Uterus (tissue), 4 donors: Measurements from ENCODE around the gene TFF2. TPM values are rescaled to one million over a fixed set of nuclear protein-coding genes. Genes with fewer than 3 reads are reported as not detected.

Experiments
- DNase-seq, 2 donors: peaks; one replicate each; pipeline ENCODE4 v3.0.0-alpha.2; 2019 to 2020
- H3K27ac ChIP-seq, 2 donors: fragments of 200-600 bp; sonication (generic); 1 replicate in 1 of 2; 2 replicates in 1 of 2; pipeline ENCODE4 v1.5.1; 2016 to 2018
- H3K27me3 ChIP-seq, 2 donors: fragments of 200-600 bp; sonication (generic); one replicate each; pipeline ENCODE4 v1.5.1; 2018 to 2019; ENCODE audit warnings: control low read depth in 1 of 2
- H3K36me3 ChIP-seq, 2 donors: fragments of 200-600 bp; sonication (generic); one replicate each; pipeline ENCODE4 v1.5.1; 2019; ENCODE audit warnings: control low read depth in 1 of 2
- H3K4me1 ChIP-seq, 2 donors: fragments of 200-600 bp; sonication (generic); one replicate each; pipeline ENCODE4 v1.5.1; 2018 to 2019; ENCODE audit warnings: control low read depth in 1 of 2
- H3K4me3 ChIP-seq, 2 donors: fragments of 200-600 bp; sonication (generic); 1 replicate in 1 of 2; 2 replicates in 1 of 2; pipeline ENCODE4 v1.5.1; 2018 to 2019; ENCODE audit warnings: mild to moderate bottlenecking in 1 of 2
- H3K9me3 ChIP-seq, 2 donors: fragments of 200-600 bp; sonication (generic); one replicate each; pipeline ENCODE4 v1.5.1; 2019; ENCODE audit warnings: control low read depth in 1 of 2
- POLR2A ChIP-seq, 2 donors: fragments of 450-650 bp; IDR thresholded peaks; one replicate each; pipeline ENCODE4 v1.6.1; 2016; ENCODE audit warnings: antibody characterized with exemption in 2 of 2, mild to moderate bottlenecking in 1 of 2, moderate library complexity in 1 of 2
- intact Hi-C: fragments of 100-400 bp; cut with DNase I; formaldehyde crosslinking; loops from one replicate; pipeline ENCODE4 v1.15.1; 2023; ENCODE audit warnings: low total_unique reads
- total RNA-seq, 4 donors: library from RNA; depleted of rRNA in 3 of 4; stranded (reverse); fragments of >200 nt in 3 of 4; gene quantifications; one replicate each; pipeline versions ENCODE4 v1.1.0 to v1.2.4, GENCODE V29; 2014 to 2023
- TF ChIP-seq, protein P1 (sequence below), 4 experiments: fragments of 200-600 bp in 2 of 4; fragments of 450-650 bp in 2 of 4; sonication (generic) in 2 of 4; IDR thresholded peaks; one replicate each; pipeline ENCODE4 v1.5.1; 2016 to 2019; ENCODE audit warnings: antibody characterized with exemption in 4 of 4, mild to moderate bottlenecking in 2 of 4, moderate library complexity in 1 of 4
- donor health status: DM: yes; HTN: yes; CAD: no.

TFF2 gene
- total RNA-seq, 4 donors from 2014 or later = not detected

DNA sequence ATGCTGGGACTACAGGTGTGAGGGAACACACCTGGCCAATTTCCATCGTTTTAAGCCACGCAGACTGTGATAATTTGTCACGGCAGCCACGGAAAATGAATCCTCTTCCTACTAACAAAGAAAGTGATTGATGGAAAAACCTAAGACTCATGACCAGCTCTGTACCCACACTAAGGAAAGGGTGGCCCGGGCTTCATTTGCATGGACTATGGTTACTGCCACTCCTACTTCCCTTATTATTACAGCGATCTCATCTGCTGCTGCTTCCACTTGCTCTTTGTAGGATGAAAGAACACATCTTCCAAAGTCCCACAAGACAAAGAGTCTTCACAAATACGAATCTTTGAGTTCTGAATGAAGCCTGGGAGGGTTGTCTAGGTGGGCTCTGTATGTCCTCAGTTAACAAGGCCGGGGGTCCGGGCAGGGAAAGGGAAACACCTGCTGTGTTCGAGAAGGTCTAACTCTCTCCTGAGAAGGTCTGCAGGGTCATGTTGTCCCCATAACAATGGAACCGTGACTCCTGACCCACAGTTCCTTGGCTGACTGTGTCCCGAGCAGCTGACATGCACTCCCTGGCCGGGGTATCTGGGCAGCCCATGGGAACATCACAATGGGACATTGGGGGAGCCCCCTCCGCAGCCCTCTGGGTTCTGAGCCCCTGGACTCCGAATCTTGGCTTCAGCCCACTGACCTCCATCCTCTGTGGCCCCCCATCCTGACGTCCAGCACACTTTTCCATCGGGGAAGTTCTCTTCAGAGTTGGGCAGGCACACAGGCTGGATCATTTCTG is 28.8 kb upstream of the TFF2 start:
- H3K9me3 ChIP-seq = peaks cover 0 to 3% of the 10 kb centered on the region in 2 donors
- H3K27ac ChIP-seq = no peak overlapping the region
- DNase-seq = no peak
- no peaks in the 10 kb centered on the region for H3K4me1 ChIP-seq
- H3K36me3 ChIP-seq = no peaks in the 10 kb centered on the region
- intact Hi-C loops = no loop called here
- TF ChIP-seq, protein P1, sequence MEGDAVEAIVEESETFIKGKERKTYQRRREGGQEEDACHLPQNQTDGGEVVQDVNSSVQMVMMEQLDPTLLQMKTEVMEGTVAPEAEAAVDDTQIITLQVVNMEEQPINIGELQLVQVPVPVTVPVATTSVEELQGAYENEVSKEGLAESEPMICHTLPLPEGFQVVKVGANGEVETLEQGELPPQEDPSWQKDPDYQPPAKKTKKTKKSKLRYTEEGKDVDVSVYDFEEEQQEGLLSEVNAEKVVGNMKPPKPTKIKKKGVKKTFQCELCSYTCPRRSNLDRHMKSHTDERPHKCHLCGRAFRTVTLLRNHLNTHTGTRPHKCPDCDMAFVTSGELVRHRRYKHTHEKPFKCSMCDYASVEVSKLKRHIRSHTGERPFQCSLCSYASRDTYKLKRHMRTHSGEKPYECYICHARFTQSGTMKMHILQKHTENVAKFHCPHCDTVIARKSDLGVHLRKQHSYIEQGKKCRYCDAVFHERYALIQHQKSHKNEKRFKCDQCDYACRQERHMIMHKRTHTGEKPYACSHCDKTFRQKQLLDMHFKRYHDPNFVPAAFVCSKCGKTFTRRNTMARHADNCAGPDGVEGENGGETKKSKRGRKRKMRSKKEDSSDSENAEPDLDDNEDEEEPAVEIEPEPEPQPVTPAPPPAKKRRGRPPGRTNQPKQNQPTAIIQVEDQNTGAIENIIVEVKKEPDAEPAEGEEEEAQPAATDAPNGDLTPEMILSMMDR (IDR thresholded peaks at IDR 0.05) = no peak
- TF ChIP-seq POLR2A (IDR thresholded peaks at IDR 0.05) = no peak
- no peaks in the 10 kb centered on the region for H3K27me3 ChIP-seq
- H3K4me3 ChIP-seq = no peak overlapping the region

DNA sequence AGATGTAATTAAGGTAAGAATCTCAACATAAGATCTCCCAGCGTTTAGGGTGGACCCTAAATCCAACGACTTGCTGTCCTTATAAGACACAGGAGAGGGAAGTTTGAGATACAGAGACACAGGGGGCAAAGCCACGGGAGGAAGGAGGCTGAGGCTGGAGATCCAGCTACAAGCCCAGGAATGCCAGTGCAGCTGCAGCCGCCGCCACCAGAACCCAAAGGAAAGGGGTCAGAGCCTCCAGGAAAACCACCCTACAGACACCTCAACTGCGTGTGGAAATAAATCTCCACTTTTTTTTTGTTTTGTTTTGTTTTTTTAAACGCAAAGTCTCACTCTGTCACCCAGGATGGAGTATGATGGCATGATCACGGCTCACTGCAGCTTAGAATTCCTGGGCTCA is 27.6 kb upstream of the TFF2 start:
- DNase-seq = no peak
- no peaks in the 10 kb centered on the region for H3K4me1 ChIP-seq

DNA sequence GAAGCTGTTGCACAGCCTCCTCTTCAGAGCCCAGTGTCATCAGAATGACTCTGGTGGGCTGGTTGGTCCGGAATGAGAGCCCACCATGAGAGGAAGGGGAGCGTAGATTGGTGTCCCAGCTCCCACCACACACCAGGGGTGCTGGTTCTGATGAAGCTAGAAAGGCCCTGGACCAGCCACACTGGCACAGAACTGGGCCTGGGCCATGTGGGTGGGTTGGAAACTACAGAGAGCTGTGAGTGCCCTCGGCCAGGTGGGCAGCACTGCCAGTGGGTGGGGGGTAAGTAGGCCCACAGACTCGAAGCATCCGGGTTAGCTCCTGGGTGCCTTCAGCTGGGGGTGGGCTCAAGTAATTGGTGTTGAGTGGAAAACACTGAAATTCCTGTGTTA is 27.2 kb upstream of the TFF2 start:
- Histone ChIP-seq H3K4me1 (no peaks in the 10 kb centered on the region), H3K9me3 (peaks cover 0 to 3% of the 10 kb centered on the region in 2 donors), H3K27me3 (no peaks in the 10 kb centered on the region), H3K4me3 (no peak overlapping the region), H3K36me3 (no peaks in the 10 kb centered on the region), H3K27ac (no peak overlapping the region)
- no peak for DNase-seq
- intact Hi-C loops = no loop called here
- TF ChIP-seq, protein P1 (IDR thresholded peaks at IDR 0.05) = no peak
- TF ChIP-seq POLR2A (IDR thresholded peaks at IDR 0.05) = no peak

More for the DNA sequence above, 27.6 kb upstream of the TFF2 start:
- Histone ChIP-seq H3K4me3 (no peak overlapping the region), H3K27ac (no peak overlapping the region), H3K9me3 (peaks cover 0 to 3% of the 10 kb centered on the region in 2 donors), H3K27me3 (no peaks in the 10 kb centered on the region), H3K36me3 (no peaks in the 10 kb centered on the region)
- no peak for TF ChIP-seq POLR2A (IDR thresholded peaks at IDR 0.05)
- TF ChIP-seq, protein P1 (IDR thresholded peaks at IDR 0.05) = no peak
- intact Hi-C loops = no loop called here

DNA sequence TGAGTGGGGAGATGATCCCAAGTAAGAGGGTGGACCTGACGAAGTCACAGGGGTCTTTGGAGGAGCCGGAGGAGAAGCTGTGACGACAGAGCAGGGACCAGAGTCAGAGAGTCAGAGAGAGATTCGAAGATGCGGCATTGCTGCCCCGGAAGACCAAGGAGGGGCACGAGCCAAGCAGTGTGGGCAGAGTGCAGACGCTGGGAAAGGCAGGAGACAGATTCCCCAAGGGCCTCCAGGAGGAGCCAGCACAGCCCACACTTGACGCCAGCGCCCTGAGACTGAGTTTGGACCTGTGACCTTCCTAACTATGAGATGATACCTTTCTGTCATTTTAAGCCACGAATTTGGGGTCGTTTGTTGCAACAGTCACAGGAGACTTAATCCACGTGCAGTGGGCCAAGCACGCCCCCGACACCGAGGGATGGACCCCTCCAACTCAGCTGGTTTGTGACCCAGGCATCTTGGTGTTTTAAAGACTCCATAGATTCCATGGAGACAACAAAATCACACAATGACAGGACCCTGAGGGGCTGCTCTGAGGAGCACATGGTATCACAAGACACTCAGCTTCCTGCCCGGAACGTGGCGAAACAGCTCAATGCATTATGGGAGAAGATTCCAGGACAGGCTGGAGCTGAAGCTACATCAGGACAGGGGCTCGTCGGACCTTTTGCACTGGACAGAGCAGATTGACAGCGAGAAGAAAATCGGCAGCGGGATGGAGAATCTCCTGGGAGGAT is 26.6 kb upstream of the TFF2 start:
- H3K4me1 ChIP-seq = no peaks in the 10 kb centered on the region
- TF ChIP-seq, protein P1 (IDR thresholded peaks at IDR 0.05) = no peak
- TF ChIP-seq POLR2A (IDR thresholded peaks at IDR 0.05) = no peak
- no peaks in the 10 kb centered on the region for H3K36me3 ChIP-seq
- intact Hi-C loops = no loop called here
- DNase-seq = no peak
- no peaks in the 10 kb centered on the region for H3K27me3 ChIP-seq
- H3K9me3 ChIP-seq = peaks cover 0 to 3% of the 10 kb centered on the region in 2 donors
- no peak overlapping the region for H3K4me3 ChIP-seq
- no peak overlapping the region for H3K27ac ChIP-seq
